Liver (tissue), 3 donors: ENCODE measurements around the gene IFNA13.

ENCODE experiments used
- EGR1 ChIP-seq, 2 donors: IDR thresholded peaks; 2 replicates each; pipeline ENCODE4 v1.6.1; 2016 to 2018; ENCODE audit warnings: antibody characterized with exemption in 2 of 2, low read depth in 2 of 2
- GABPA ChIP-seq, 2 donors: IDR thresholded peaks in 1 of 2; conservative IDR thresholded peaks in 1 of 2; 2 replicates each; pipeline ENCODE4 v1.6.1; 2016; ENCODE audit warnings: antibody characterized with exemption in 2 of 2, mild to moderate bottlenecking in 1 of 2, moderate library complexity in 1 of 2
- JUND ChIP-seq, 2 donors: IDR thresholded peaks; 2 replicates each; pipeline ENCODE4 v1.6.1; 2016; ENCODE audit warnings: antibody characterized with exemption in 2 of 2
- RAD21 ChIP-seq, 2 donors: IDR thresholded peaks; 2 replicates each; pipeline ENCODE4 v1.6.1; 2016; ENCODE audit warnings: antibody characterized with exemption in 2 of 2, mild to moderate bottlenecking in 2 of 2
- RXRA ChIP-seq, 2 donors: IDR thresholded peaks; 2 replicates each; pipeline ENCODE4 v1.6.1; 2017 to 2018; ENCODE audit warnings: antibody characterized with exemption in 2 of 2, mild to moderate bottlenecking in 1 of 2
- SP1 ChIP-seq: IDR thresholded peaks from 2 replicates; pipeline ENCODE4 v1.6.1; 2018; ENCODE audit warnings: antibody characterized with exemption, mild to moderate bottlenecking
- TAF1 ChIP-seq: conservative IDR thresholded peaks from 2 replicates; pipeline ENCODE4 v1.6.1; 2016; ENCODE audit warnings: antibody characterized with exemption, mild to moderate bottlenecking
- YY1 ChIP-seq: IDR thresholded peaks from 2 replicates; pipeline ENCODE4 v1.6.1; 2016; ENCODE audit warnings: antibody characterized with exemption, mild to moderate bottlenecking
- TF ChIP-seq, protein P1 (sequence below): fragments of 150-350 bp; IDR thresholded peaks from 2 replicates; pipeline ENCODE4 v1.5.1; 2017; ENCODE audit warnings: improper control_type of control experiment, low read depth, low read length; ENCODE audit not compliant: missing input control
- TF ChIP-seq, protein P2 (sequence below): IDR thresholded peaks from 2 replicates; pipeline ENCODE4 v1.6.1; 2016; ENCODE audit warnings: antibody characterized with exemption
- TF ChIP-seq, protein P3 (sequence below): IDR thresholded peaks from 2 replicates; pipeline ENCODE4 v1.6.1; 2016; ENCODE audit warnings: antibody characterized with exemption, mild to moderate bottlenecking
- TF ChIP-seq, protein P4 (sequence below): IDR thresholded peaks from 2 replicates; pipeline ENCODE4 v1.6.1; 2016; ENCODE audit warnings: antibody characterized with exemption
- donor health status: healthy.
- donor health status: healthy.

DNA sequence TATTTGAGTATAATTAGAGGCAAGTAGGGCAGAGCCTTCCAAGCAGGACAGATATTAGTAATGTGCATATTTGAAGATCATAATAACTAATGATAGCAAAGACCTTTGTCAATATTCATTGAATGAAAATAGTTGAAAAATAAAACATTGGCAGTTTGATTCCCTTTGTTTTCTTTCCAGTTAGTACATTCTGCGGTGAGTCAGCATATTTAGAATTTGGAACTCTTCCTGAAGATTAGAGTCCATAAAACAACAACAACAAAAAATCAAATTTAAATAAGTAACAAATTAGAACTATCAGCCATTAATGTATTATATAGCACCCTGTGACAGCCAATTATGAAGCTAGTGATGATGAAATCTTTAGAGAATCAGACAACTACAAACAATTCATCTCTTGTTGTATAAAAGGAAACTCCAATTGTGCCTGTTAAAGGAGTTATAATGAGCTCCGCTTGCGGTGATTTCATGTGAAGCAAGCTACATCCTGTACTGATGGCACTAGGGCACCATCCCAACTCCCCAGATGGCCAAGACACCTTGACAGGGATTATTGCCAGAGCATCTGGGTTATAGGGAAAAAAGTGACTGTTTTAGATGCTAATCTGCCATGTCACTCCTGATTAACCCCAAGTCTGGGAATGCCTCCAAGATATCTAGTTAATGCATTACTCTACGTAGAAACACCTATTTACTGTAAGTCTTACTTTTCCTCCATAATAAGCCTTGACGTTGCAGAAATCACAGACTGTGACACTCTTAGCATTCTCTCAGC lies 47.8 kb upstream of the IFNA13 start:
- TF ChIP-seq, protein P1, sequence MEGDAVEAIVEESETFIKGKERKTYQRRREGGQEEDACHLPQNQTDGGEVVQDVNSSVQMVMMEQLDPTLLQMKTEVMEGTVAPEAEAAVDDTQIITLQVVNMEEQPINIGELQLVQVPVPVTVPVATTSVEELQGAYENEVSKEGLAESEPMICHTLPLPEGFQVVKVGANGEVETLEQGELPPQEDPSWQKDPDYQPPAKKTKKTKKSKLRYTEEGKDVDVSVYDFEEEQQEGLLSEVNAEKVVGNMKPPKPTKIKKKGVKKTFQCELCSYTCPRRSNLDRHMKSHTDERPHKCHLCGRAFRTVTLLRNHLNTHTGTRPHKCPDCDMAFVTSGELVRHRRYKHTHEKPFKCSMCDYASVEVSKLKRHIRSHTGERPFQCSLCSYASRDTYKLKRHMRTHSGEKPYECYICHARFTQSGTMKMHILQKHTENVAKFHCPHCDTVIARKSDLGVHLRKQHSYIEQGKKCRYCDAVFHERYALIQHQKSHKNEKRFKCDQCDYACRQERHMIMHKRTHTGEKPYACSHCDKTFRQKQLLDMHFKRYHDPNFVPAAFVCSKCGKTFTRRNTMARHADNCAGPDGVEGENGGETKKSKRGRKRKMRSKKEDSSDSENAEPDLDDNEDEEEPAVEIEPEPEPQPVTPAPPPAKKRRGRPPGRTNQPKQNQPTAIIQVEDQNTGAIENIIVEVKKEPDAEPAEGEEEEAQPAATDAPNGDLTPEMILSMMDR: no peak
- TF ChIP-seq RXRA (IDR thresholded peaks at IDR 0.05) (no peak), EGR1 (IDR thresholded peaks at IDR 0.05; ENCODE audit: low read depth in 2 of 2) (no peak), YY1 (no peak), JUND (IDR thresholded peaks at IDR 0.05) (no peak), RAD21 (IDR thresholded peaks at IDR 0.05) (no peak), SP1 (no peak), TAF1 (no peak), GABPA (IDR thresholded peaks at IDR 0.05 in 1 of 2, conservative IDR thresholded peaks at IDR 0.05 in 1 of 2) (no peak)
- TF ChIP-seq, protein P2, sequence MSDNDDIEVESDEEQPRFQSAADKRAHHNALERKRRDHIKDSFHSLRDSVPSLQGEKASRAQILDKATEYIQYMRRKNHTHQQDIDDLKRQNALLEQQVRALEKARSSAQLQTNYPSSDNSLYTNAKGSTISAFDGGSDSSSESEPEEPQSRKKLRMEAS: no peak
- TF ChIP-seq, protein P3, sequence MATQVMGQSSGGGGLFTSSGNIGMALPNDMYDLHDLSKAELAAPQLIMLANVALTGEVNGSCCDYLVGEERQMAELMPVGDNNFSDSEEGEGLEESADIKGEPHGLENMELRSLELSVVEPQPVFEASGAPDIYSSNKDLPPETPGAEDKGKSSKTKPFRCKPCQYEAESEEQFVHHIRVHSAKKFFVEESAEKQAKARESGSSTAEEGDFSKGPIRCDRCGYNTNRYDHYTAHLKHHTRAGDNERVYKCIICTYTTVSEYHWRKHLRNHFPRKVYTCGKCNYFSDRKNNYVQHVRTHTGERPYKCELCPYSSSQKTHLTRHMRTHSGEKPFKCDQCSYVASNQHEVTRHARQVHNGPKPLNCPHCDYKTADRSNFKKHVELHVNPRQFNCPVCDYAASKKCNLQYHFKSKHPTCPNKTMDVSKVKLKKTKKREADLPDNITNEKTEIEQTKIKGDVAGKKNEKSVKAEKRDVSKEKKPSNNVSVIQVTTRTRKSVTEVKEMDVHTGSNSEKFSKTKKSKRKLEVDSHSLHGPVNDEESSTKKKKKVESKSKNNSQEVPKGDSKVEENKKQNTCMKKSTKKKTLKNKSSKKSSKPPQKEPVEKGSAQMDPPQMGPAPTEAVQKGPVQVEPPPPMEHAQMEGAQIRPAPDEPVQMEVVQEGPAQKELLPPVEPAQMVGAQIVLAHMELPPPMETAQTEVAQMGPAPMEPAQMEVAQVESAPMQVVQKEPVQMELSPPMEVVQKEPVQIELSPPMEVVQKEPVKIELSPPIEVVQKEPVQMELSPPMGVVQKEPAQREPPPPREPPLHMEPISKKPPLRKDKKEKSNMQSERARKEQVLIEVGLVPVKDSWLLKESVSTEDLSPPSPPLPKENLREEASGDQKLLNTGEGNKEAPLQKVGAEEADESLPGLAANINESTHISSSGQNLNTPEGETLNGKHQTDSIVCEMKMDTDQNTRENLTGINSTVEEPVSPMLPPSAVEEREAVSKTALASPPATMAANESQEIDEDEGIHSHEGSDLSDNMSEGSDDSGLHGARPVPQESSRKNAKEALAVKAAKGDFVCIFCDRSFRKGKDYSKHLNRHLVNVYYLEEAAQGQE: no peak
- TF ChIP-seq, protein P4, sequence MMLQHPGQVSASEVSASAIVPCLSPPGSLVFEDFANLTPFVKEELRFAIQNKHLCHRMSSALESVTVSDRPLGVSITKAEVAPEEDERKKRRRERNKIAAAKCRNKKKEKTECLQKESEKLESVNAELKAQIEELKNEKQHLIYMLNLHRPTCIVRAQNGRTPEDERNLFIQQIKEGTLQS: no peak
